GM23338 (cell line): Measurements from ENCODE around the gene CADPS2. TPM values are rescaled to one million over a fixed set of nuclear protein-coding genes. Genes with fewer than 3 reads are reported as not detected.

Experiments used
- ATAC-seq: fragments of 200-7000 bp; cut with Tn5 transposase; 3 replicates; pipeline ENCODE4 v1.9.1; 2020
- DNase-seq: peaks from one replicate; pipeline ENCODE4 v3.0.0-alpha.2; 2015; ENCODE audit warnings: low spot score
- H2AFZ ChIP-seq: fragments of 200-600 bp; sonication (generic); 2 replicates; pipeline ENCODE4 v1.8.0; 2016; ENCODE audit warnings: antibody characterized with exemption, mild to moderate bottlenecking, moderate library complexity
- H3F3A ChIP-seq: fragments of 200-600 bp; sonication (generic); replicated peaks from 2 replicates; pipeline ENCODE4 v1.8.0; 2017; ENCODE audit warnings: antibody characterized with exemption, mixed run types, low read depth
- H3K27ac ChIP-seq: fragments of 200-600 bp; sonication (generic); 2 replicates; pipeline ENCODE4 v1.6.1; 2016; ENCODE audit warnings: low read depth
- H3K27me3 ChIP-seq: fragments of 200-600 bp; sonication (generic); 2 replicates; pipeline ENCODE4 v1.8.0; 2016; ENCODE audit warnings: mild to moderate bottlenecking, mixed run types, moderate library complexity; ENCODE audit not compliant: insufficient read depth
- H3K36me3 ChIP-seq: fragments of 200-600 bp; sonication (generic); 2 replicates; pipeline ENCODE4 v1.8.0; 2016; ENCODE audit warnings: mild to moderate bottlenecking; ENCODE audit not compliant: insufficient read depth
- H3K4me1 ChIP-seq: fragments of 200-600 bp; sonication (generic); 2 replicates; pipeline ENCODE4 v1.8.0; 2016; ENCODE audit warnings: mild to moderate bottlenecking, moderate library complexity; ENCODE audit not compliant: insufficient read depth
- H3K4me2 ChIP-seq: fragments of 200-600 bp; sonication (generic); 2 replicates; pipeline ENCODE4 v1.7.1; 2017; ENCODE audit warnings: mixed run types
- H3K4me3 ChIP-seq: fragments of 200-600 bp; sonication (generic); 2 replicates; pipeline ENCODE4 v1.6.1; 2016; ENCODE audit warnings: mixed run types
- H3K79me2 ChIP-seq: fragments of 200-600 bp; sonication (generic); replicated peaks from 2 replicates; pipeline ENCODE4 v1.8.0; 2017; ENCODE audit warnings: mild to moderate bottlenecking; ENCODE audit not compliant: insufficient read depth
- H3K9me2 ChIP-seq: fragments of 200-600 bp; sonication (generic); 2 replicates; pipeline ENCODE4 v1.8.0; 2017; ENCODE audit not compliant: insufficient read depth
- H4K20me1 ChIP-seq: fragments of 200-600 bp; sonication (generic); replicated peaks from 2 replicates; pipeline ENCODE4 v1.8.0; 2017; ENCODE audit warnings: mild to moderate bottlenecking; ENCODE audit not compliant: insufficient read depth
- H3K27ac Mint-ChIP-seq: 2 replicates; pipeline ENCODE4 v1.8.0; 2020; ENCODE audit warnings: inconsistent platforms, mild to moderate bottlenecking, moderate library complexity, mixed read lengths
- H3K27me3 Mint-ChIP-seq: 3 replicates; pipeline ENCODE4 v1.8.0; 2022; ENCODE audit warnings: low read depth, mild to moderate bottlenecking, moderate library complexity, mixed read lengths, inconsistent platforms; ENCODE audit not compliant: insufficient read depth, poor library complexity
- H3K36me3 Mint-ChIP-seq: 3 replicates; pipeline ENCODE4 v1.8.0; 2021; ENCODE audit warnings: low read depth, mild to moderate bottlenecking, inconsistent platforms, moderate library complexity, mixed read lengths
- H3K4me1 Mint-ChIP-seq: 3 replicates; pipeline ENCODE4 v1.8.0; 2020; ENCODE audit warnings: mild to moderate bottlenecking, inconsistent platforms, mixed read lengths
- H3K4me3 Mint-ChIP-seq: 3 replicates; pipeline ENCODE4 v1.8.0; 2021; ENCODE audit warnings: moderate library complexity, mild to moderate bottlenecking, inconsistent platforms, mixed read lengths
- H3K9me3 Mint-ChIP-seq: 3 replicates; pipeline ENCODE4 v1.8.0; 2020; ENCODE audit warnings: moderate library complexity, mild to moderate bottlenecking, inconsistent platforms, mixed read lengths
- CREB1 ChIP-seq: fragments of 250-450 bp; sonication (Bioruptor Pico); IDR thresholded peaks from 2 replicates; pipeline ENCODE4 v1.5.0; 2020; ENCODE audit warnings: low read depth, mild to moderate bottlenecking, moderate library complexity
- EZH2 ChIP-seq: fragments of 200-600 bp; sonication (generic); IDR thresholded peaks from one replicate; pipeline ENCODE4 v1.8.0; 2017; ENCODE audit warnings: antibody characterized with exemption, mild to moderate bottlenecking, low read depth; ENCODE audit not compliant: unreplicated experiment
- JUNB ChIP-seq: IDR thresholded peaks from one replicate; pipeline ENCODE4 v1.6.1; 2016; ENCODE audit warnings: antibody characterized with exemption; ENCODE audit not compliant: unreplicated experiment
- NANOG ChIP-seq: IDR thresholded peaks from 2 replicates; pipeline ENCODE4 v1.6.1; 2016; ENCODE audit warnings: antibody characterized with exemption, borderline replicate concordance
- POLR2AphosphoS5 ChIP-seq: IDR thresholded peaks from 2 replicates; pipeline ENCODE4 v1.6.1; 2016; ENCODE audit warnings: antibody characterized with exemption, low read depth
- STAT1 ChIP-seq: IDR thresholded peaks from one replicate; pipeline ENCODE4 v1.6.1; 2016; ENCODE audit warnings: antibody characterized with exemption; ENCODE audit not compliant: unreplicated experiment
- ZNF114 ChIP-seq: fragments of 250-450 bp; sonication (Bioruptor Pico); IDR thresholded peaks from 2 replicates; pipeline ENCODE4 v1.5.0; 2020; ENCODE audit warnings: mild to moderate bottlenecking, moderate library complexity
- polyA plus RNA-seq: library from polyadenylated mRNA; unstranded; fragments of >200 nt; fragmentation: Nextera tagmentation; extraction: Ambion mirVana; gene quantifications from 2 replicates; pipeline ENCODE4 v1.2.1, GENCODE V29; 2016
- total RNA-seq: library from RNA; depleted of rRNA; stranded (reverse); fragments of >200 nt; shearing (Covaris generic); gene quantifications from 2 replicates; pipeline ENCODE4 v1.2.3, GENCODE V29; 2014
- TF ChIP-seq, protein P1 (sequence below), 2 experiments: fragments of 200-600 bp in 1 of 2; sonication (generic) in 1 of 2; conservative IDR thresholded peaks; 2 replicates each; pipeline versions ENCODE4 v1.5.1 to v1.6.1; 2016 to 2017; ENCODE audit warnings: antibody characterized with exemption in 2 of 2, low read depth in 2 of 2, mild to moderate bottlenecking in 2 of 2, moderate library complexity in 1 of 2
- TF ChIP-seq, protein P2 (sequence below): fragments of 250-450 bp; sonication (Bioruptor Pico); IDR thresholded peaks from 2 replicates; pipeline ENCODE4 v1.5.0; 2020; ENCODE audit warnings: mild to moderate bottlenecking, moderate library complexity

Gene CADPS2
- total and polyA plus RNA-seq, 2 experiments from 2014 or later = 16.3 to 36.9 TPM

DNA sequence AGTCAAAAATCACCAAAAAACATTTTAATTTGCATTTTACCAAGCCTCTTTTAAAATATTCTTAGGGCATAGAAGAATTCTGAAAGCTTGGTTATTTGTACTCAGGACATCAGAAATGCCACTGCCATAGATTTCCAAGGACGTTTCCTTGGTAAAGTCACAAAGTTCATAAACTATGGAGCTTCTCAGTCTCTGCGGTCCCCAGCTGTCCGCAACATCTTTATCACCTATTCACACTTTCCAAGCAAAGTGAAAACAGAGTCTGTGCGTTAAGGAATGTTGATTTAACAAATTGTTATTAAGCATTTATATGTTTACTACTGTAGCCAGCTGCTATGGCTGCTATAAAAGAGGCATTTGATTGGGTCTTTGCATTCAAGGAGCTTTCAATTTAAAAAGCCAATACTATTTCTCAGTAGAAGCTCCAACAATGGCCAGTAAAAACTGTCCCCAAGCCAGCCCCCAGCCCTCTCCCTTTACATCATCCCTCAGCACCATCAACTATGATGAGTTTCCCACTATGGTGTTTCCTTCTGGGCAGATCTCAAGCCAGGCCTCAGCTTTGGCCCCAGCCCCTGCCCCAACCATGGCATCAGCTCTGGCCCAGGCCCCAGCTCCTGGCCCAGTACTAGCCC is 36.8 kb downstream of the CADPS2 start:
- no peak overlapping the region for H2AFZ ChIP-seq
- Mint-ChIP-seq H3K4me3 (no peak overlapping the region), H3K4me1 (peaks cover 18% of the 10 kb centered on the region), H3K27me3 (no peaks in the 10 kb centered on the region), H3K9me3 (no peaks in the 10 kb centered on the region), H3K27ac (no peak overlapping the region), H3K36me3 (peaks cover 21% of the 10 kb centered on the region)
- H3K27me3 ChIP-seq = no peaks in the 10 kb centered on the region
- no peak for ATAC-seq
- H3K4me3 ChIP-seq = no peak overlapping the region
- TF ChIP-seq NANOG = no peak
- no peak for TF ChIP-seq STAT1
- TF ChIP-seq POLR2AphosphoS5 = no peak
- no peak for TF ChIP-seq EZH2
- TF ChIP-seq, protein P1, sequence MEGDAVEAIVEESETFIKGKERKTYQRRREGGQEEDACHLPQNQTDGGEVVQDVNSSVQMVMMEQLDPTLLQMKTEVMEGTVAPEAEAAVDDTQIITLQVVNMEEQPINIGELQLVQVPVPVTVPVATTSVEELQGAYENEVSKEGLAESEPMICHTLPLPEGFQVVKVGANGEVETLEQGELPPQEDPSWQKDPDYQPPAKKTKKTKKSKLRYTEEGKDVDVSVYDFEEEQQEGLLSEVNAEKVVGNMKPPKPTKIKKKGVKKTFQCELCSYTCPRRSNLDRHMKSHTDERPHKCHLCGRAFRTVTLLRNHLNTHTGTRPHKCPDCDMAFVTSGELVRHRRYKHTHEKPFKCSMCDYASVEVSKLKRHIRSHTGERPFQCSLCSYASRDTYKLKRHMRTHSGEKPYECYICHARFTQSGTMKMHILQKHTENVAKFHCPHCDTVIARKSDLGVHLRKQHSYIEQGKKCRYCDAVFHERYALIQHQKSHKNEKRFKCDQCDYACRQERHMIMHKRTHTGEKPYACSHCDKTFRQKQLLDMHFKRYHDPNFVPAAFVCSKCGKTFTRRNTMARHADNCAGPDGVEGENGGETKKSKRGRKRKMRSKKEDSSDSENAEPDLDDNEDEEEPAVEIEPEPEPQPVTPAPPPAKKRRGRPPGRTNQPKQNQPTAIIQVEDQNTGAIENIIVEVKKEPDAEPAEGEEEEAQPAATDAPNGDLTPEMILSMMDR (conservative IDR thresholded peaks at IDR 0.05; ENCODE audit: low read depth in 2 of 2) = no peak
- no peak for TF ChIP-seq ZNF114 (CRISPR knock-in tag)
- H4K20me1 ChIP-seq = no peaks in the 10 kb centered on the region
- peaks cover 18% of the 10 kb centered on the region for H3K4me1 ChIP-seq
- H3K27ac ChIP-seq = no peak overlapping the region
- no peaks in the 10 kb centered on the region for H3F3A ChIP-seq
- H3K36me3 ChIP-seq = no peaks in the 10 kb centered on the region; the same call in 1 of the 2 replicates
- 0 out of 2 replicates have a peak, but pooled peaks cover 9% of the 10 kb centered on the region for H3K9me2 ChIP-seq
- no peak for DNase-seq
- 0 out of 2 replicates have a peak, but pooled peaks cover 6% of the 10 kb centered on the region for H3K79me2 ChIP-seq
- no peak overlapping the region for H3K4me2 ChIP-seq

DNA sequence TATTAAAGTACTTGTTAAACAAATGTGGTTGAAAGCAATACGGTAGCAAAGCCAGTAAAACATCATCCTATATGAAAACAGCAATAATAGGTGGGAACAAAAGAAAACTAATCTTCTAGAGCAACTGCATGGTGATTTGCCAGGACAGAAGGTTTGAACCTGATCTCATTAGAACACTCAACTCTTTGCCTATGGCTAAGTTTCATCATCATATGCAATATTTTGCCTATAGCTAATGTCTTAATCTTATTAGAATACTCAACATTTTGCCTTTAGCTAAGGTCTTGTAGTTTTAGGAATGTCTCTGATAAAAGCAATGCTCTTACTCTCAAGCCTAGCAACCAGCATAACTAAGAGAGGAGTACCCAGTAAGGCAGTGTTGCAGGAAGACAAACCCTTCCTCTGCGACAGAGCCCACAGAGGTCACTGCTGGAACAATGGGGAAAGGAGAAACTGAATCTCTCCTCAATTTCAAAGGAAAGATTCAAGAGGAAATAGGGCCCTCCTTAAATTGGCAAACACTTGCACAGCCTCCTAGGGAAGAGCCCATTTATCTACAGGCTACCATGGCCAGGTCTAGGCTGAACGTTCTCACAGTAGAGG is 38.3 kb downstream of the CADPS2 start:
- H3K27me3 Mint-ChIP-seq = no peaks in the 10 kb centered on the region
- Histone ChIP-seq H3K36me3 (no peaks in the 10 kb centered on the region; the same call in 1 of the 2 replicates), H3K4me2 (peak overlapping the region; percentile 24; the same call in 1 of the 2 replicates), H3K27me3 (no peaks in the 10 kb centered on the region), H3K79me2 (0 out of 2 replicates have a peak, but pooled peaks cover 6% of the 10 kb centered on the region), H3K4me3 (no peak overlapping the region), H3K9me2 (0 out of 2 replicates have a peak, but pooled peaks cover 9% of the 10 kb centered on the region), H3F3A (no peaks in the 10 kb centered on the region), H2AFZ (no peak overlapping the region), H3K4me1 (peaks cover 18% of the 10 kb centered on the region), H4K20me1 (no peaks in the 10 kb centered on the region), H3K27ac (peak overlapping the region; percentile 61; the same call in 1 of the 2 replicates)
- H3K4me3 Mint-ChIP-seq = no peak overlapping the region
- DNase-seq (peak; percentile 47), ATAC-seq (peak; percentile 85)
- peaks cover 18% of the 10 kb centered on the region for H3K36me3 Mint-ChIP-seq
- H3K27ac Mint-ChIP-seq = no peak overlapping the region
- H3K9me3 Mint-ChIP-seq = no peaks in the 10 kb centered on the region
- H3K4me1 Mint-ChIP-seq = peaks cover 22% of the 10 kb centered on the region
- TF ChIP-seq, protein P2, sequence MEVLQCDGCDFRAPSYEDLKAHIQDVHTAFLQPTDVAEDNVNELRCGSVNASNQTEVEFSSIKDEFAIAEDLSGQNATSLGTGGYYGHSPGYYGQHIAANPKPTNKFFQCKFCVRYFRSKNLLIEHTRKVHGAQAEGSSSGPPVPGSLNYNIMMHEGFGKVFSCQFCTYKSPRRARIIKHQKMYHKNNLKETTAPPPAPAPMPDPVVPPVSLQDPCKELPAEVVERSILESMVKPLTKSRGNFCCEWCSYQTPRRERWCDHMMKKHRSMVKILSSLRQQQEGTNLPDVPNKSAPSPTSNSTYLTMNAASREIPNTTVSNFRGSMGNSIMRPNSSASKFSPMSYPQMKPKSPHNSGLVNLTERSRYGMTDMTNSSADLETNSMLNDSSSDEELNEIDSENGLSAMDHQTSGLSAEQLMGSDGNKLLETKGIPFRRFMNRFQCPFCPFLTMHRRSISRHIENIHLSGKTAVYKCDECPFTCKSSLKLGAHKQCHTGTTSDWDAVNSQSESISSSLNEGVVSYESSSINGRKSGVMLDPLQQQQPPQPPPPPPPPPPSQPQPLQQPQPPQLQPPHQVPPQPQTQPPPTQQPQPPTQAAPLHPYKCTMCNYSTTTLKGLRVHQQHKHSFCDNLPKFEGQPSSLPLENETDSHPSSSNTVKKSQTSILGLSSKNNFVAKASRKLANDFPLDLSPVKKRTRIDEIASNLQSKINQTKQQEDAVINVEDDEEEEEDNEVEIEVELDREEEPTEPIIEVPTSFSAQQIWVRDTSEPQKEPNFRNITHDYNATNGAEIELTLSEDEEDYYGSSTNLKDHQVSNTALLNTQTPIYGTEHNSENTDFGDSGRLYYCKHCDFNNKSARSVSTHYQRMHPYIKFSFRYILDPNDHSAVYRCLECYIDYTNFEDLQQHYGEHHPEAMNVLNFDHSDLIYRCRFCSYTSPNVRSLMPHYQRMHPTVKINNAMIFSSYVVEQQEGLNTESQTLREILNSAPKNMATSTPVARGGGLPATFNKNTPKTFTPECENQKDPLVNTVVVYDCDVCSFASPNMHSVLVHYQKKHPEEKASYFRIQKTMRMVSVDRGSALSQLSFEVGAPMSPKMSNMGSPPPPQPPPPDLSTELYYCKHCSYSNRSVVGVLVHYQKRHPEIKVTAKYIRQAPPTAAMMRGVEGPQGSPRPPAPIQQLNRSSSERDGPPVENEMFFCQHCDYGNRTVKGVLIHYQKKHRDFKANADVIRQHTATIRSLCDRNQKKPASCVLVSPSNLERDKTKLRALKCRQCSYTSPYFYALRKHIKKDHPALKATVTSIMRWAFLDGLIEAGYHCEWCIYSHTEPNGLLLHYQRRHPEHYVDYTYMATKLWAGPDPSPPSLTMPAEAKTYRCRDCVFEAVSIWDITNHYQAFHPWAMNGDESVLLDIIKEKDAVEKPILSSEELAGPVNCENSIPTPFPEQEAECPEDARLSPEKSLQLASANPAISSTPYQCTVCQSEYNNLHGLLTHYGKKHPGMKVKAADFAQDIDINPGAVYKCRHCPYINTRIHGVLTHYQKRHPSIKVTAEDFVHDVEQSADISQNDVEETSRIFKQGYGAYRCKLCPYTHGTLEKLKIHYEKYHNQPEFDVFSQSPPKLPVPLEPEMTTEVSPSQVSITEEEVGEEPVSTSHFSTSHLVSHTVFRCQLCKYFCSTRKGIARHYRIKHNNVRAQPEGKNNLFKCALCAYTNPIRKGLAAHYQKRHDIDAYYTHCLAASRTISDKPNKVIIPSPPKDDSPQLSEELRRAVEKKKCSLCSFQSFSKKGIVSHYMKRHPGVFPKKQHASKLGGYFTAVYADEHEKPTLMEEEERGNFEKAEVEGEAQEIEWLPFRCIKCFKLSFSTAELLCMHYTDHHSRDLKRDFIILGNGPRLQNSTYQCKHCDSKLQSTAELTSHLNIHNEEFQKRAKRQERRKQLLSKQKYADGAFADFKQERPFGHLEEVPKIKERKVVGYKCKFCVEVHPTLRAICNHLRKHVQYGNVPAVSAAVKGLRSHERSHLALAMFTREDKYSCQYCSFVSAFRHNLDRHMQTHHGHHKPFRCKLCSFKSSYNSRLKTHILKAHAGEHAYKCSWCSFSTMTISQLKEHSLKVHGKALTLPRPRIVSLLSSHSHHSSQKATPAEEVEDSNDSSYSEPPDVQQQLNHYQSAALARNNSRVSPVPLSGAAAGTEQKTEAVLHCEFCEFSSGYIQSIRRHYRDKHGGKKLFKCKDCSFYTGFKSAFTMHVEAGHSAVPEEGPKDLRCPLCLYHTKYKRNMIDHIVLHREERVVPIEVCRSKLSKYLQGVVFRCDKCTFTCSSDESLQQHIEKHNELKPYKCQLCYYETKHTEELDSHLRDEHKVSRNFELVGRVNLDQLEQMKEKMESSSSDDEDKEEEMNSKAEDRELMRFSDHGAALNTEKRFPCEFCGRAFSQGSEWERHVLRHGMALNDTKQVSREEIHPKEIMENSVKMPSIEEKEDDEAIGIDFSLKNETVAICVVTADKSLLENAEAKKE (CRISPR knock-in tag) = no peak
- TF ChIP-seq JUNB = no peak
- TF ChIP-seq ZNF114 (CRISPR knock-in tag) = no peak
- TF ChIP-seq EZH2 = no peak
- no peak for TF ChIP-seq CREB1 (CRISPR knock-in tag)
